HepG2 (cell line): ENCODE data around the gene BBS5. TPM values are rescaled to one million over a fixed set of nuclear protein-coding genes. Genes with fewer than 3 reads are reported as not detected.

Experiments
- ATAC-seq: fragments of 200-7000 bp; cut with Tn5 transposase; 3 replicates; pipeline ENCODE4 v1.9.1; 2020; ENCODE audit warnings: mild to moderate bottlenecking, moderate library complexity
- BruUV-seq: library from RNA; stranded (reverse); fragments of 400-500 nt; replicated peaks from 2 replicates; lab custom pipeline; 2021; lab: Mats Ljungman, UMichigan
- CTCF ChIA-PET: fragments of 300-600 bp; formaldehyde crosslinking; extraction: SDS; loops from one replicate; lab custom pipeline; 2021; ENCODE audit warnings: low total read pairs, inconsistent platforms, low intra/inter-chr PET ratio; lab: Yijun Ruan, JAX
- POLR2A ChIA-PET: fragments of 350-600 bp; sonication (Branson Sonifier 250); formaldehyde crosslinking; loops from one replicate; lab custom pipeline; 2020; ENCODE audit warnings: antibody characterized with exemption, inconsistent platforms; lab: Yijun Ruan, JAX
- DNase-seq: peaks from one replicate; pipeline ENCODE4 v3.0.0-alpha.2; 2015; ENCODE audit warnings: low spot score
- FAIRE-seq: peaks from 3 replicates; lab custom pipeline; 2011; peaks lifted over from hg19 to GRCh38; lab: Jason Lieb, UNC
- H2AFZ ChIP-seq: one replicate; pipeline ENCODE4 v1.6.1; 2011; ENCODE audit warnings: low read length, inconsistent platforms
- H3K27ac ChIP-seq: fragments of 300-600 bp; 3 replicates; pipeline ENCODE4 v1.8.0; 2011; ENCODE audit warnings: mixed run types, mild to moderate bottlenecking, mixed read lengths, low read length, inconsistent platforms; ENCODE audit not compliant: insufficient read depth; ENCODE audit errors: extremely low read length
- H3K27me3 ChIP-seq, 2 experiments: fragments of 200-600 bp in 1 of 2; 2 replicates in 1 of 2; 3 replicates in 1 of 2; pipeline versions ENCODE4 v1.6.0 to v1.8.0; 2011; ENCODE audit warnings: low read length in 2 of 2, mild to moderate bottlenecking in 2 of 2, moderate library complexity in 2 of 2, inconsistent platforms in 1 of 2; ENCODE audit not compliant: insufficient read depth in 2 of 2, control insufficient read depth in 1 of 2
- H3K36me3 ChIP-seq, 2 experiments: fragments of 200-600 bp in 1 of 2; replicated peaks in 1 of 2; 2 replicates in 1 of 2; 3 replicates in 1 of 2; pipeline versions ENCODE4 v1.5.1 to v1.8.0; 2011; ENCODE audit warnings: low read length in 2 of 2, inconsistent platforms in 1 of 2; ENCODE audit not compliant: insufficient read depth in 2 of 2, control insufficient read depth in 1 of 2
- H3K4me1 ChIP-seq: 2 replicates; pipeline ENCODE4 v1.5.1; 2012; ENCODE audit warnings: low read length, inconsistent platforms; ENCODE audit not compliant: insufficient read depth
- H3K4me2 ChIP-seq: 2 replicates; pipeline ENCODE4 v1.6.0; 2011; ENCODE audit warnings: low read depth, low read length, inconsistent platforms
- H3K4me3 ChIP-seq, 3 experiments: fragments of 200-600 bp in 1 of 3; sonication (generic), shearing (Covaris generic) in 1 of 3; replicated peaks in 1 of 3; 2 replicates each; pipeline ENCODE4 v1.5.1; 2011 to 2016; ENCODE audit warnings: low read length in 3 of 3, inconsistent platforms in 2 of 3, low read depth in 2 of 3, mild to moderate bottlenecking in 2 of 3, control low read depth in 1 of 3, mixed read lengths in 1 of 3; ENCODE audit not compliant: insufficient read depth in 1 of 3
- H3K79me2 ChIP-seq: one replicate; pipeline ENCODE4 v1.6.1; 2011; ENCODE audit warnings: low read length, inconsistent platforms; ENCODE audit not compliant: insufficient read depth
- H3K9ac ChIP-seq: 2 replicates; pipeline ENCODE4 v1.6.0; 2011; ENCODE audit warnings: mild to moderate bottlenecking, low read depth, low read length, inconsistent platforms; ENCODE audit not compliant: insufficient read depth
- H3K9me3 ChIP-seq: 2 replicates; pipeline ENCODE4 v1.5.1; 2012; ENCODE audit warnings: mild to moderate bottlenecking, low read length
- H4K20me1 ChIP-seq: 2 replicates; pipeline ENCODE4 v1.6.0; 2011; ENCODE audit warnings: inconsistent platforms, mild to moderate bottlenecking, low read length, moderate library complexity; ENCODE audit not compliant: insufficient read depth
- CEBPB ChIP-seq: IDR thresholded peaks from 2 replicates; pipeline ENCODE4 v1.6.1; 2011; ENCODE audit warnings: low read depth, low read length, improper control_type of control experiment, borderline replicate concordance
- GTF2F1 ChIP-seq: fragments of 150-350 bp; IDR thresholded peaks from 2 replicates; pipeline ENCODE4 v1.6.1; 2014; ENCODE audit warnings: low read length
- KLF13 ChIP-seq: sonication (generic); formaldehyde crosslinking; IDR thresholded peaks from 2 replicates; pipeline ENCODE4 v1.4.0; 2020; ENCODE audit warnings: mild to moderate bottlenecking, missing genetic modification reagents
- NFE2L1 ChIP-seq: sonication (generic); formaldehyde crosslinking; IDR thresholded peaks from 2 replicates; pipeline ENCODE4 v1.4.0; 2020; ENCODE audit warnings: missing genetic modification reagents, mild to moderate bottlenecking, borderline replicate concordance
- PLSCR1 ChIP-seq: sonication (generic); formaldehyde crosslinking; IDR thresholded peaks from 2 replicates; pipeline ENCODE4 v1.5.0; 2020; ENCODE audit warnings: missing genetic modification reagents, mild to moderate bottlenecking, borderline replicate concordance
- STAG1 ChIP-seq: sonication (generic); formaldehyde crosslinking; IDR thresholded peaks from 2 replicates; pipeline ENCODE4 v1.4.0; 2020; ENCODE audit warnings: missing genetic modification reagents
- TCF7L2 ChIP-seq: IDR thresholded peaks from 2 replicates; pipeline ENCODE4 v1.6.1; 2011; ENCODE audit warnings: mild to moderate bottlenecking, low read depth, low read length, moderate library complexity
- TGIF2 ChIP-seq: IDR thresholded peaks from 2 replicates; pipeline ENCODE4 v1.6.1; 2016; ENCODE audit warnings: control low read depth, missing compliant biosample characterization
- ZC3H13 ChIP-seq: sonication (generic); formaldehyde crosslinking; IDR thresholded peaks from 2 replicates; pipeline ENCODE4 v1.8.1; 2023; ENCODE audit warnings: mild to moderate bottlenecking, missing genetic modification reagents, moderate library complexity
- ZNF800 ChIP-seq: sonication (generic); formaldehyde crosslinking; IDR thresholded peaks from 2 replicates; pipeline ENCODE4 v1.4.0; 2020; ENCODE audit warnings: missing genetic modification reagents
- WGBS: methylation state at CpG from one replicate; pipeline ENCODE4 v1.1.6; 2017; ENCODE audit warnings: low lambda C conversion rate; 5-methylcytosine and 5-hydroxymethylcytosine counted together
- in situ Hi-C: cut with HindIII; loops from 2 replicates; pipeline ENCODE4 v1.10.0; 2017; ENCODE audit warnings: low pct_unique_long_range_greater_than_20kb; ENCODE audit not compliant: extremely low pct_ligation_motif_present
- intact Hi-C: fragments of 100-400 bp; cut with micrococcal nuclease; formaldehyde crosslinking; loops from one replicate; pipeline ENCODE4 v1.10.0; 2022; ENCODE audit not compliant: unreplicated experiment
- polyA plus RNA-seq, 8 experiments: library from polyadenylated mRNA; depleted of rRNA in 3 of 8; stranded (reverse) in 7 of 8; unstranded in 1 of 8; fragments of >200 nt; fragmentation: Illumina TruSeq in 4 of 8; extraction: Trizol in 4 of 8; gene quantifications; 2 replicates each; pipeline versions ENCODE4 v1.2.1 to v1.2.3, GENCODE V29; 2011 to 2016; ENCODE audit warnings: low read depth in 4 of 8, missing spikeins in 1 of 8, mixed read lengths in 1 of 8; ENCODE audit not compliant: insufficient read depth in 1 of 8
- total RNA-seq, 5 experiments: library from RNA; depleted of rRNA; stranded (reverse); fragments of >200 nt; fragmentation: Illumina TruSeq; extraction: Trizol; gene quantifications; 2 replicates each; pipeline ENCODE4 v1.2.3, GENCODE V29; 2016; ENCODE audit warnings: low read depth in 1 of 5

Gene BBS5
- total and polyA plus RNA-seq, 2 of the 13 experiments (the other 11 are each of a cell fraction or from before 2014, with no cell fraction given), result 1.8 to 4.5 TPM

- no peaks in the 10 kb centered on the region for H3K9me3 ChIP-seq
These were observed 40.7 kb upstream of the BBS5 start for GRCh38 chr2:169438466-169439072.

GRCh38 chr2:169439900-169440299 is 39.4 kb upstream of the BBS5 start:
- H3K9ac ChIP-seq, result no peak overlapping the region
- no peak overlapping the region for H2AFZ ChIP-seq
- 0 out of 5 replicates have a peak, but pooled peaks cover 0 to 4% of the 10 kb centered on the region in 2 experiments for H3K27me3 ChIP-seq
- POLR2A ChIA-PET, result no interaction called here
- FAIRE-seq (no peak), ATAC-seq (no peak), DNase-seq (no peak)
- CTCF ChIA-PET, result no interaction called here
- H3K36me3 ChIP-seq, result no peaks in the 10 kb centered on the region
- H4K20me1 ChIP-seq, result no peaks in the 10 kb centered on the region
- H3K27ac ChIP-seq, result no peak overlapping the region
- TF ChIP-seq ZC3H13 (CRISPR knock-in tag) (no peak), GTF2F1 (no peak), PLSCR1 (CRISPR knock-in tag) (no peak), TGIF2 (CRISPR knock-in tag) (no peak), KLF13 (CRISPR knock-in tag) (no peak), STAG1 (CRISPR knock-in tag) (no peak), TCF7L2 (no peak), ZNF800 (CRISPR knock-in tag) (no peak)
- in situ Hi-C loops (no loop called here), intact Hi-C loops (no loop called here)
- no peak overlapping the region for H3K4me3 ChIP-seq
- WGBS, result 66% methylated on average over 3 of the region's 3 CpGs
- H3K4me1 ChIP-seq, result 0 out of 2 replicates have a peak, but pooled peaks cover 4% of the 10 kb centered on the region
- H3K9me3 ChIP-seq, result no peaks in the 10 kb centered on the region
- no TSS peak for BruUV-seq
- H3K4me2 ChIP-seq, result no peak overlapping the region
- H3K79me2 ChIP-seq, result no peaks in the 10 kb centered on the region

More at GRCh38 chr2:169438466-169439072, 40.7 kb upstream of the BBS5 start:
- intact Hi-C loops, result no loop called here
- H3K4me2 ChIP-seq, result no peak overlapping the region
- H3K4me3 ChIP-seq, result no peak overlapping the region
- 0 out of 2 replicates have a peak, but pooled peaks have one; percentile 7 for TF ChIP-seq CEBPB
- TF ChIP-seq NFE2L1 (CRISPR knock-in tag), result no peak
- TF ChIP-seq, all 625 proteins: peak for 1
- POLR2A ChIA-PET, result no interaction called here
- no peaks in the 10 kb centered on the region for H4K20me1 ChIP-seq
- 0 out of 2 replicates have a peak, but pooled peaks cover 4% of the 10 kb centered on the region for H3K4me1 ChIP-seq
- CTCF ChIA-PET, result no interaction called here
- no peak overlapping the region for H3K9ac ChIP-seq
- H3K27ac ChIP-seq, result no peak overlapping the region
- BruUV-seq, result no TSS peak
- 0 out of 5 replicates have a peak, but pooled peaks cover 0 to 4% of the 10 kb centered on the region in 2 experiments for H3K27me3 ChIP-seq
- H3K36me3 ChIP-seq, result no peaks in the 10 kb centered on the region
- no peaks in the 10 kb centered on the region for H3K79me2 ChIP-seq
- 1% methylated on average over 3 of the region's 3 CpGs for WGBS
- in situ Hi-C loops, result no loop called here
- no peak for FAIRE-seq
- no peak for DNase-seq
- H2AFZ ChIP-seq, result no peak overlapping the region
- no peak for ATAC-seq
